ENCODE data around the gene RBPJ.

The RBPJ gene

DNA sequence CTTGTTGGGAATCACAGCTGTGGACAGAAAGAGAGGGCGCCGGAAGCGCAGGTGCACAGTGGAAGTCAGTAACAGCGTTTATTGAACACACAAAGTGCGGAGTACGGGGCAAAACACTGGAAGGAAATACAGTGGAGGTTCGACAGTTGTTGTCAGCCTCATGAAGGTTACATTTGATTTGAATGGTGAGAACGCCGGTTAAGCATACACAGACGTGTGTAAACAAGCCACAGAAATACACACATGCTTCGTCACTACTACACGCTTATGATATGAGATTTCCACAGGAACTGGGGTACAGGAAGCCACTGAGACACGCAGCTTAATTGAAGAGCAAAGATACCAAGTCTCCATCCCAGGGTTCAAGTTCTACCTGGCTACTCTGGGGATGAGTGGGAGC lies 157.5 kb downstream of the RBPJ start:
- TF ChIP-seq, protein P1, sequence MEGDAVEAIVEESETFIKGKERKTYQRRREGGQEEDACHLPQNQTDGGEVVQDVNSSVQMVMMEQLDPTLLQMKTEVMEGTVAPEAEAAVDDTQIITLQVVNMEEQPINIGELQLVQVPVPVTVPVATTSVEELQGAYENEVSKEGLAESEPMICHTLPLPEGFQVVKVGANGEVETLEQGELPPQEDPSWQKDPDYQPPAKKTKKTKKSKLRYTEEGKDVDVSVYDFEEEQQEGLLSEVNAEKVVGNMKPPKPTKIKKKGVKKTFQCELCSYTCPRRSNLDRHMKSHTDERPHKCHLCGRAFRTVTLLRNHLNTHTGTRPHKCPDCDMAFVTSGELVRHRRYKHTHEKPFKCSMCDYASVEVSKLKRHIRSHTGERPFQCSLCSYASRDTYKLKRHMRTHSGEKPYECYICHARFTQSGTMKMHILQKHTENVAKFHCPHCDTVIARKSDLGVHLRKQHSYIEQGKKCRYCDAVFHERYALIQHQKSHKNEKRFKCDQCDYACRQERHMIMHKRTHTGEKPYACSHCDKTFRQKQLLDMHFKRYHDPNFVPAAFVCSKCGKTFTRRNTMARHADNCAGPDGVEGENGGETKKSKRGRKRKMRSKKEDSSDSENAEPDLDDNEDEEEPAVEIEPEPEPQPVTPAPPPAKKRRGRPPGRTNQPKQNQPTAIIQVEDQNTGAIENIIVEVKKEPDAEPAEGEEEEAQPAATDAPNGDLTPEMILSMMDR (IDR thresholded peaks at IDR 0.05; ENCODE audit: insufficient read depth, low read depth, low read length, missing control alignments) = no peak
- H3K4me3 ChIP-seq (ENCODE audit: low read length) = no peak overlapping the region
- DNase-seq (ENCODE audit: low read depth) = no peak

DNA sequence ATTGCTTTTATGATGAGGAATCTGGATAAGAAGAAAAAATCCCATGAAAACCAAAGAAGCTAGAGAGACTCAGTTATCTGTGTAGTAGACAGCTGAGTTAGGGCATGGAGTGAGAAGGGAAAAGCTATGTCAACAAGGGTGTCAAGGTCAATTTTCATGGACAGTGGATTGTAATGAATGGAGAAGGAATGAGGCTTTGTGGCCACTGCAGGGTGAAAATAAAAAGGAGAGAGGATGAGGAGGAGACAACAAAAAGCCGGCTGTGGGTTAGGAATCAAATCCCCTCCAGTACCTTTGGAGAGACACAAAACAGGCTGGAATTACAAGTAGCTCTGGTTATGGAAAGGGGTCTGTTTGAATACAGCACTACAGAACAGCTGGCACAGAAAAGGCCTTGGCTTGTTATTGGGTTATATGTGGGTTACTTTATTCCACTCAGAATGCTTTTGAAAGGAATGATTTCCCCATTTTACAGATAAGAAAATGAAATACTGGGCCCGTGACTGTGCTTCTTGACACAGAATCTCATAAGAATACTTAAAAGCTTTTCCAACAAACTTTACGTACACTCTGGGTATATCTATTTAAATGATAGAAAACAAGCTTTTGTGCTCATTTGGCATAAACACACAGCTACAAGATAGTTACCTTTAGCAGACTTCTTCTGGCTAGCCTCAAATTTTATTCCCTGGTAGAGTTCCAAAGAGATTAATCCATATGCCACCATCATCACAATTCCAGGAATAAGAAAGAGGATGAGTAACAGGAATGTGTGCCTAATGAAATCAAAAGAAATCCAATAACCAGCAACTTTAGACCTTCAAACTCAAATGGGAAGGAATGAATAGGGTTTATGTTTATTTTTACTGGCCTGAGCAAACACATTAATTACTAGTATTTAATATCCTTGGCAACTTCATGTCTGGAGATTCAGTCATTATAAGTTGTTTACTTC lies 162.0 kb downstream of the RBPJ start:
- TF ChIP-seq, protein P1 (IDR thresholded peaks at IDR 0.05; ENCODE audit: insufficient read depth, low read depth, low read length, missing control alignments) = no peak

DNA sequence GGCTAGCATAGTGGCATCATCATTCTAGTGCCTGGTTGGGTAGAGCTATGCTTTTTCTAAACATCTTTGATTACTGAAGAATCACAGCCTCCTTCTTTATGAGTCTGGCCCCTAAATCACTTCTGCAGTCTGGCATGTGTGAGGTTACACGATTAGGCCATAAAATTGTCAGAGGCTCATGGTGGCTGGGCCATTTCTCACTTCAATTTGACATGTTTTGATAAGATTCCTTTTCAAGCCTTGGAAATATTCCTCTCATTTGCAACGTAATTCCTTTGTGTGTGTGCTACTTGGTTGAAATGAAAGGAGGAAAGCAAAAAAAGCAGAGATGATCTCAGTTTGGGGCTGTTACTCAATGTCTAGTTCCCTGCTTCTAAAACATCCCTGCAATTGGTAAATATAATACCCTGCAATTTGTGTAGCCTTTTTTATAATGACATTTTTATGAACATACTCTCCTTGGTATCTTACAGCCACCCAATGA lies 163.3 kb downstream of the RBPJ start:
- no peak for DNase-seq (ENCODE audit: low read depth)
- TF ChIP-seq, protein P1 (IDR thresholded peaks at IDR 0.05; ENCODE audit: insufficient read depth, low read depth, low read length, missing control alignments) = no peak
- no peak overlapping the region for H3K4me3 ChIP-seq (ENCODE audit: low read length)

More for the DNA sequence above, 162.0 kb downstream of the RBPJ start:
- H3K4me3 ChIP-seq (ENCODE audit: low read length) = no peak overlapping the region
- DNase-seq (ENCODE audit: low read depth) = no peak

DNA sequence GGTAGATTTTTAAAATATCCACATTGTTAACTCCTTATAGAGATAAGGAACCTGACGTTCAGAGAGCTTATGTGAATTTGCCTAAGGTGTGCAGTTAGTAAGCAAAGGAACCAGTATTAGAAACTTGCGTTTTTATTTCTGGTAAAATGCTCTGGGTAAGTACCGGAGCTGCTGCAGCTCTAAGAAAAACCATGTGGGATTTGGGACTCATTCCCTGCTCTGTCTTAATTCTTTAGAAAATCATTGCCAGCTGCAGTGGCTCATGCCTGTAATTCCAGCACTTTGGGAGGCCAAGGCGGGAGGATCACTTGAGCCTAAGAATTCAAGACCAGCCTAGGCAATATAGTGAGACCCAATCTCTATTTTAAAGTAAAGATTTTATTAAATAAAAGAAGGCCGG lies 163.7 kb downstream of the RBPJ start:
- no peak overlapping the region for H3K4me3 ChIP-seq (ENCODE audit: low read length)

More for the DNA sequence above, 163.7 kb downstream of the RBPJ start:
- no peak for DNase-seq (ENCODE audit: low read depth)
- TF ChIP-seq, protein P1 (IDR thresholded peaks at IDR 0.05; ENCODE audit: insufficient read depth, low read depth, low read length, missing control alignments) = no peak
